Right ventricle myocardium inferior (tissue), 1 donor: ENCODE results near the gene ADRA2C. TPM values are rescaled to one million over a fixed set of nuclear protein-coding genes. Genes with fewer than 3 reads are reported as not detected.

Experiments used
- ATAC-seq: fragments of 200-7000 bp; cut with Tn5 transposase; one replicate; pipeline ENCODE4 v1.9.1; 2020; ENCODE audit warnings: mild to moderate bottlenecking, moderate library complexity
- DNase-seq: peaks from one replicate; pipeline ENCODE4 v3.0.0; 2021; ENCODE audit errors: missing footprints
- intact Hi-C: fragments of 100-400 bp; cut with DNase I; formaldehyde crosslinking; loops from one replicate; pipeline ENCODE4 v1.11.0; 2022
- total RNA-seq: library from RNA; stranded (reverse); fragmentation: NEBNext Ultra II Directional; extraction: Animal tissue kit (Norgen Biotek cat#: 25700); gene quantifications from one replicate; pipeline ENCODE4 v1.2.1, GENCODE V29; 2021
- donor health status: DM: no; HTN: yes; CAD: no; lungs with severe emphysema.

ADRA2C gene
- total RNA-seq, 1 donor from 2014 or later: 6.9 TPM

- intact Hi-C loops: loop anchor here (10.0 kb wide), 1 partner anchor 104 kb away; no protein-coding TSS in a partner anchor
- ATAC-seq (no peak), DNase-seq (no peak)
Measured at GRCh38 chr4:3771164-3771809, 5.1 kb downstream of the ADRA2C start.

GRCh38 chr4:3771939-3772495, 5.8 kb downstream of the ADRA2C start:
- intact Hi-C loops: loop anchor here (10.0 kb wide), 1 partner anchor 103 kb away; no protein-coding TSS in a partner anchor
- DNase-seq: no peak
- no peak for ATAC-seq

- ATAC-seq (no peak), DNase-seq (no peak)
- intact Hi-C loops: loop anchor here (10.0 kb wide), 1 partner anchor 102 kb away; no protein-coding TSS in a partner anchor
Measured at GRCh38 chr4:3772632-3773031, 6.4 kb downstream of the ADRA2C start.

- ATAC-seq (no peak), DNase-seq (no peak)
- intact Hi-C loops: loop anchor here (10.0 kb wide), 1 partner anchor 101 kb away; no protein-coding TSS in a partner anchor
Measured at GRCh38 chr4:3773552-3774001, 7.4 kb downstream of the ADRA2C start.

GRCh38 chr4:3774253-3774883, 8.2 kb downstream of the ADRA2C start:
- no peak for DNase-seq
- intact Hi-C loops: loop anchor here (10.0 kb wide), 1 partner anchor 100 kb away; no protein-coding TSS in a partner anchor
- ATAC-seq: no peak

- DNase-seq (no peak), ATAC-seq (no peak)
- intact Hi-C loops: loop anchor here (10.0 kb wide), 1 partner anchor 100 kb away; no protein-coding TSS in a partner anchor
Measured at GRCh38 chr4:3775005-3775404, 8.8 kb downstream of the ADRA2C start.

- ATAC-seq: no peak
- DNase-seq: no peak
- intact Hi-C loops: loop anchor here (10.0 kb wide), 1 partner anchor 99 kb away; no protein-coding TSS in a partner anchor
Measured at GRCh38 chr4:3775576-3775975, 9.4 kb downstream of the ADRA2C start.

GRCh38 chr4:3776166-3777032, 10.2 kb downstream of the ADRA2C start:
- DNase-seq (no peak), ATAC-seq (no peak)
- intact Hi-C loops: loop anchor here (10.0 kb wide), 1 partner anchor 98 kb away; no protein-coding TSS in a partner anchor

GRCh38 chr4:3777033-3777390, 10.8 kb downstream of the ADRA2C start:
- DNase-seq (no peak), ATAC-seq (no peak)
- intact Hi-C loops: loop anchor here (10.0 kb wide), 1 partner anchor 98 kb away; no protein-coding TSS in a partner anchor

- intact Hi-C loops: loop anchor here (10.0 kb wide), 1 partner anchor 97 kb away; no protein-coding TSS in a partner anchor
- no peak for DNase-seq
- ATAC-seq: no peak
Measured at GRCh38 chr4:3777669-3778068, 11.5 kb downstream of the ADRA2C start.

- intact Hi-C loops: loop anchor here (10.0 kb wide), 1 partner anchor 95 kb away; no protein-coding TSS in a partner anchor
- DNase-seq (no peak), ATAC-seq (no peak)
Measured at GRCh38 chr4:3779509-3779908, 13.3 kb downstream of the ADRA2C start.

- intact Hi-C loops: no loop called here
- no peak for DNase-seq
- ATAC-seq: no peak
Measured at GRCh38 chr4:3780347-3781171, 14.4 kb downstream of the ADRA2C start.

- DNase-seq (no peak), ATAC-seq (no peak)
- intact Hi-C loops: no loop called here
Measured at GRCh38 chr4:3781193-3781886, 15.2 kb downstream of the ADRA2C start.

GRCh38 chr4:3781997-3782930, 16.1 kb downstream of the ADRA2C start:
- no peak for DNase-seq
- no peak for ATAC-seq
- intact Hi-C loops: no loop called here

- no peak for ATAC-seq
- intact Hi-C loops: no loop called here
- peak; percentile 56 for DNase-seq
Measured at GRCh38 chr4:3783693-3784306, 17.6 kb downstream of the ADRA2C start.
